ENCODE data around the gene SMC4. TPM values are rescaled to one million over a fixed set of nuclear protein-coding genes. Genes with fewer than 3 reads are reported as not detected.

The SMC4 gene
- total and polyA plus RNA-seq, 2 of the 8 experiments (the other 6 are each of a cell fraction or from before 2014, with no cell fraction given), result 26.6 to 118 TPM

DNA sequence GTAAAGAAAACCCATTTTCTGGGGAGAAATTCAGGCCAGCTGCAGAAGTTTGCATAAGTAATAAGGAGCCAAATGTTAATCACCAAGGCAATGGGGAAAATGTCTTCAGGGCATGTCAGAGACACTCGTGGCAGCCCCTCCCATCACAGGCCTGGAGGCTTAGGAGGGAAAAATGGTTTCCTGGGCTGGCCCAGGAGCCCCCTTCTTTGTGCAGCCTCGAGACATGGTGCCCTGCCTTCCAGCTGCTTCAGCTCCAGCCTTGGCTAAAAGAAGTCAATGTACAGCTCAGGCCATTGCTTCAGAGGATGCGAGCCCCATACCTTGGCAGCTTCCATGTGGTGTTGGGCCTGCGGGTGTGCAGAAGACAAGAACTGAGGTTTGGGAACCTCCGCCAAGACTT is 70.7 kb downstream of the SMC4 start:
- Histone ChIP-seq H2AK5ac (ENCODE audit: low read depth, low read length) (no peak overlapping the region), H3K27ac (ENCODE audit: low read depth, low read length) (no peak overlapping the region), H3K79me2 (ENCODE audit: control insufficient read depth in 1 of 2, insufficient read depth in 2 of 2, low read length in 2 of 2) (no peaks in the 10 kb centered on the region), H4K8ac (ENCODE audit: extremely low read depth, insufficient read depth, low read length) (no peak overlapping the region), H4K91ac (replicated peaks; ENCODE audit: insufficient read length, low read length) (no peak overlapping the region), H4K20me1 (replicated peaks in 1 of 2; ENCODE audit: control insufficient read depth in 1 of 2, insufficient read depth in 2 of 2, low read length in 2 of 2) (no peaks in the 10 kb centered on the region), H3K9me3 (ENCODE audit: insufficient read depth in 2 of 2, low read depth in 1 of 2, low read length in 1 of 2) (peaks cover 19 to 21% of the 10 kb centered on the region in 2 experiments), H3K14ac (ENCODE audit: insufficient read length) (no peak overlapping the region), H3K23ac (ENCODE audit: insufficient read length) (no peak overlapping the region), H3K9ac (replicated peaks in 1 of 4; ENCODE audit: extremely low read depth in 1 of 4, low read depth in 3 of 4, low read length in 3 of 4) (no peak overlapping the region), H2BK12ac (ENCODE audit: low read depth, low read length) (no peak overlapping the region), H2BK5ac (ENCODE audit: low read depth, low read length) (no peak overlapping the region), H3K4ac (replicated peaks; ENCODE audit: insufficient read length, low read depth, low read length) (no peak overlapping the region), H3K4me2 (ENCODE audit: insufficient read depth in 1 of 2, low read depth in 2 of 2, low read length in 2 of 2) (no peak overlapping the region), H3K23me2 (ENCODE audit: low read depth, low read length) (no peaks in the 10 kb centered on the region), H3K79me1 (ENCODE audit: low read depth, low read length) (no peaks in the 10 kb centered on the region), H3K18ac (ENCODE audit: extremely low read depth, low read length) (no peak overlapping the region), H3K4me3 (ENCODE audit: extremely low read depth in 1 of 4, insufficient read depth in 2 of 4, low read depth in 3 of 4, low read length in 4 of 4) (no peak overlapping the region), H2AFZ (ENCODE audit: low read length) (no peak overlapping the region), H3K27me3 (replicated peaks in 1 of 4; ENCODE audit: control insufficient read depth in 3 of 4, extremely low read depth in 1 of 4, insufficient read depth in 3 of 4, low read length in 3 of 4) (no peaks in the 10 kb centered on the region), H2BK120ac (replicated peaks; ENCODE audit: low read depth, low read length) (no peak overlapping the region), H2BK15ac (ENCODE audit: low read length) (no peak overlapping the region), H3K56ac (replicated peaks; ENCODE audit: insufficient read length, low read depth, low read length) (no peak overlapping the region), H3K36me3 (ENCODE audit: control insufficient read depth in 2 of 4, insufficient read depth in 4 of 4, low read length in 3 of 4) (no peaks in the 10 kb centered on the region; a peak in 1 of 8 replicates), H4K5ac (ENCODE audit: insufficient read length, low read depth, low read length) (no peak overlapping the region), H3K4me1 (replicated peaks in 1 of 4; ENCODE audit: control insufficient read depth in 3 of 4, insufficient read depth in 4 of 4, low read length in 3 of 4) (no peaks in the 10 kb centered on the region), H2BK20ac (ENCODE audit: low read length) (no peak overlapping the region)
- DNase-seq (ENCODE audit: low read depth in 1 of 2, low spot score in 2 of 2) (no peak), FAIRE-seq (no peak)
- ChIA-PET POLR2A (ENCODE audit: partially characterized antibody) (no interaction called here), CTCF (ENCODE audit: partially characterized antibody) (interaction anchor here (1.3 to 1.6 kb wide), 2 partner anchors 11 to 17 kb away, joined by 3 to 4 read pairs; no protein-coding TSS in a partner anchor)
- 92% methylated on average over 5 of the region's 5 CpGs; no CpG with 5 or more reads in 1 of the 2 experiments for WGBS, 2 experiments (ENCODE audit: extremely low coverage in 1 of 2, insufficient coverage in 1 of 2, insufficient read length in 1 of 2, insufficient replicate concordance in 2 of 2, low coverage in 1 of 2, low lambda C conversion rate in 2 of 2, missing lambda C conversion rate in 1 of 2)
- TF ChIP-seq PHF8 (conservative IDR thresholded peaks at IDR 0.05; ENCODE audit: low read depth, low read length) (no peak), KDM5A (IDR thresholded peaks at IDR 0.05; ENCODE audit: low read length) (no peak), SAP30 (IDR thresholded peaks at IDR 0.05; ENCODE audit: insufficient read depth, insufficient replicate concordance, low read length) (no peak), CHD2 (IDR thresholded peaks at IDR 0.05; ENCODE audit: low read length) (no peak), NRF1 (IDR thresholded peaks at IDR 0.05; ENCODE audit: low read depth, low read length) (no peak), TEAD4 (IDR thresholded peaks at IDR 0.05; ENCODE audit: low read depth, low read length) (no peak), TAF1 (IDR thresholded peaks at IDR 0.05; ENCODE audit: low read depth, low read length) (no peak), TCF12 (IDR thresholded peaks at IDR 0.05; ENCODE audit: low read depth, low read length) (no peak), ZNF274 (IDR thresholded peaks at IDR 0.05; ENCODE audit: borderline replicate concordance, extremely low read depth, low read length) (no peak), SP4 (IDR thresholded peaks at IDR 0.05; ENCODE audit: low read length) (no peak), YY1 (IDR thresholded peaks at IDR 0.05; ENCODE audit: low read depth, low read length) (no peak), RBBP5 (IDR thresholded peaks at IDR 0.05; ENCODE audit: borderline replicate concordance, low read depth, low read length) (no peak)
- TF ChIP-seq, protein P1, sequence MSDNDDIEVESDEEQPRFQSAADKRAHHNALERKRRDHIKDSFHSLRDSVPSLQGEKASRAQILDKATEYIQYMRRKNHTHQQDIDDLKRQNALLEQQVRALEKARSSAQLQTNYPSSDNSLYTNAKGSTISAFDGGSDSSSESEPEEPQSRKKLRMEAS (IDR thresholded peaks at IDR 0.05), result no peak
